Stimulated activated CD4-positive, alpha-beta T cell treated with anti-CD3 and anti-CD28 coated beads, Interleukin-2, amount 100 ng/mL, for 4 hours (primary cell): Measurements from ENCODE around the gene SCEL.

Experiments
- DNase-seq: peaks from one replicate; pipeline ENCODE4 v3.0.0-alpha.2; 2020; ENCODE audit warnings: low read depth

Gene SCEL

GRCh38 chr13:77521595-77522367 lies 13.7 kb upstream of the SCEL start:
- DNase-seq: no peak

- DNase-seq: no peak
Observed at GRCh38 chr13:77522444-77522843, 13.1 kb upstream of the SCEL start.

- no peak for DNase-seq
Observed at GRCh38 chr13:77523386-77523785, 12.1 kb upstream of the SCEL start.

GRCh38 chr13:77523834-77524728 lies 11.4 kb upstream of the SCEL start:
- no peak for DNase-seq

- DNase-seq: no peak
Observed at GRCh38 chr13:77528414-77528813, 7.1 kb upstream of the SCEL start.

- DNase-seq: no peak
Observed at GRCh38 chr13:77528834-77529500, 6.5 kb upstream of the SCEL start.

- no peak for DNase-seq
Observed at GRCh38 chr13:77529501-77529840, 6.0 kb upstream of the SCEL start.

GRCh38 chr13:77530875-77531274 lies 4.6 kb upstream of the SCEL start:
- DNase-seq: no peak

- no peak for DNase-seq
Observed at GRCh38 chr13:77532983-77533382, 2.5 kb upstream of the SCEL start.

- DNase-seq: no peak
Observed at GRCh38 chr13:77533875-77534788, 1.4 kb upstream of the SCEL start.

GRCh38 chr13:77536358-77536757 lies 852 bp downstream of the SCEL start:
- DNase-seq: no peak

GRCh38 chr13:77537289-77537919 lies 1.9 kb downstream of the SCEL start:
- no peak for DNase-seq

GRCh38 chr13:77543711-77544110 lies 8.2 kb downstream of the SCEL start:
- DNase-seq: no peak

- DNase-seq: no peak
Observed at GRCh38 chr13:77544355-77544754, 8.8 kb downstream of the SCEL start.

- no peak for DNase-seq
Observed at GRCh38 chr13:77544758-77545338, 9.3 kb downstream of the SCEL start.

GRCh38 chr13:77545626-77546412 lies 10.3 kb downstream of the SCEL start:
- no peak for DNase-seq

GRCh38 chr13:77548095-77548494 lies 12.6 kb downstream of the SCEL start:
- no peak for DNase-seq

- no peak for DNase-seq
Observed at GRCh38 chr13:77548594-77548993, 13.1 kb downstream of the SCEL start.

GRCh38 chr13:77554069-77554468 lies 18.6 kb downstream of the SCEL start:
- DNase-seq: no peak

- no peak for DNase-seq
Observed at GRCh38 chr13:77555246-77555645, 19.7 kb downstream of the SCEL start.
